A673 (cell line): ENCODE measurements around the gene CSNK2B.

Experiments used
- EZH2 ChIP-seq: fragments of 200-600 bp; sonication (generic); IDR thresholded peaks from 2 replicates; pipeline ENCODE4 v1.6.1; 2017; ENCODE audit warnings: borderline replicate concordance, low read depth, mild to moderate bottlenecking, mixed read lengths, antibody characterized with exemption, low read length; ENCODE audit not compliant: poor library complexity, severe bottlenecking
- TF ChIP-seq, protein P1 (sequence below): fragments of 300-800, 200-600 bp; sonication (generic); conservative IDR thresholded peaks from 2 replicates; pipeline ENCODE4 v1.5.1; 2017; ENCODE audit warnings: low read depth, mild to moderate bottlenecking, antibody characterized with exemption, low read length, moderate library complexity, mixed read lengths

DNA sequence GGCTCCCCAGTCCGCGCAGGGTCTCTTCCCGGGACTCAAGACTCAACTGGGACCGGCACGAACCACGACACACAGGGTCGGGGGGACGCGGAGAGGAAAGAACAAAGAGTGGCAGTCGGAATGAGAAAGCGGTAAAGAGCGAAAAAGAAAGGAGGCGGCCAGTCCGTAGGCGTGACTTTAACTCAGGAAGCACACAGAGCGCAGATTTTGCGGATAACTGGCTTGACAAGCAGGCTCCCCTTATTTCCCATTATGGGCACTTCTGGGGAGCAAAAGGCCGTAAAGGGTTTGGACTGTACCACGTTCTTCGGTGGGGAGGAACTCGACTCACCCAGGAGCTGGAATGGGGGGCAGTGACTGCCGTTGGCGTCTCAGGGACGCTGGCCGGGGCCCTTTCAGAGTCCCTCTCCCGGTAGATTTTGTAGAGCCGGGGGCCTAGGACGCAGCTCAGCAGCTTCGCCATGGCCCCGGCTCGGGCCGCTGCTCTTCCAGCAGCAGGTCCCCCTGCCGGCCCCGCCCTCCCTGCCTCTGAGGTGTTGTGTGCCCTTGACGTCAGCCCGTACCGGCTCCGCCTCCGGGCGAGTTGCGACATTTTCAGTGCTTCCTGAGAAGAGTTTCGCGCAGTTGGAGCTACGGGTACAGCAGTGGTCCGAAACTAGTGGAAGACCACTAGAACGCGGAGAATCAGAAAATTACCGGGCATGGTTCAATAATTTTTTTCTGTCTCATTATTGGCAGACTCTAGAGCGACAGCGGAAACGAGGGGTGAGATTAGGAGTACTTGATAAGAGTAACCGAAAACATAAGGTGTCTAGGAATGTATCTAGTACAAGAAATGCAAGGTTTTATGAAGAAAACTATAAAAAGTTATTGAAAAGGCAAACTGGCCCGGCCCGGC, 37.2 kb downstream of the CSNK2B start, which contains the start of gene ABHD16A:
- TF ChIP-seq, protein P1, sequence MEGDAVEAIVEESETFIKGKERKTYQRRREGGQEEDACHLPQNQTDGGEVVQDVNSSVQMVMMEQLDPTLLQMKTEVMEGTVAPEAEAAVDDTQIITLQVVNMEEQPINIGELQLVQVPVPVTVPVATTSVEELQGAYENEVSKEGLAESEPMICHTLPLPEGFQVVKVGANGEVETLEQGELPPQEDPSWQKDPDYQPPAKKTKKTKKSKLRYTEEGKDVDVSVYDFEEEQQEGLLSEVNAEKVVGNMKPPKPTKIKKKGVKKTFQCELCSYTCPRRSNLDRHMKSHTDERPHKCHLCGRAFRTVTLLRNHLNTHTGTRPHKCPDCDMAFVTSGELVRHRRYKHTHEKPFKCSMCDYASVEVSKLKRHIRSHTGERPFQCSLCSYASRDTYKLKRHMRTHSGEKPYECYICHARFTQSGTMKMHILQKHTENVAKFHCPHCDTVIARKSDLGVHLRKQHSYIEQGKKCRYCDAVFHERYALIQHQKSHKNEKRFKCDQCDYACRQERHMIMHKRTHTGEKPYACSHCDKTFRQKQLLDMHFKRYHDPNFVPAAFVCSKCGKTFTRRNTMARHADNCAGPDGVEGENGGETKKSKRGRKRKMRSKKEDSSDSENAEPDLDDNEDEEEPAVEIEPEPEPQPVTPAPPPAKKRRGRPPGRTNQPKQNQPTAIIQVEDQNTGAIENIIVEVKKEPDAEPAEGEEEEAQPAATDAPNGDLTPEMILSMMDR: no peak
- no peak for TF ChIP-seq EZH2
